ENCODE data around the gene DNM3.

Gene DNM3

DNA sequence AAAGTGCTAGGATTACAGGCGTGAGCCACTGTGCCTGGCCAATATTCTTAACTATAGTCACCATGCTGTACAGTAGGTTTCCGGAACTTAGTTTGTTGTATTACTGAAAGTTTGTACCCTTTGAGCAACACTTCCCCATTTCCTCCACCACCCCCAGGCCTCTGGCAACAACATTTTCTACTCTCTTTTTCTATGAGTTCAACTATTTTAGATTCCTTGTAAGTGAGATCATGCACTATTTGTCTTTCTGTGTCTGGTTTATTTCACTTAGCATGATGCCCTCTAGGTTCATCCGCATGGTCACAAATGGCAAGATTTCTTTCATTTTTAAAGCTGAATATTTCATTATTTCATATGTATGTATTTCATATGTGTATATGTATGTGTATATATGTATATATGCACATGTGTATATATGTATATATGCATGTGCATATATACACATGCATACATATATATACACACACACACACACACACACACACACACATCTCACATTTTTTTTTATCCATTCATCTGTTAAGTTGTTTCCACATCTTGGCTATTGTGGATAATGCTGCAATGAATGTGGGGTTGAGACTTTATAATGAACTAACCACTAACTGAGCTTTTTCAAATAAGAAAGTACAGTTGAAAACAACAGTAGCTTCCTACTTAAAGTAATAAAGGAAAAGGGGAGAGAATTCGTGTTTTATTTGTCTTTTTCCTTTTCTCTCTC is 322.4 kb downstream of the DNM3 start:
- no peak for DNase-seq (ENCODE audit: low read depth in 2 of 2, low spot score in 1 of 2)

DNA sequence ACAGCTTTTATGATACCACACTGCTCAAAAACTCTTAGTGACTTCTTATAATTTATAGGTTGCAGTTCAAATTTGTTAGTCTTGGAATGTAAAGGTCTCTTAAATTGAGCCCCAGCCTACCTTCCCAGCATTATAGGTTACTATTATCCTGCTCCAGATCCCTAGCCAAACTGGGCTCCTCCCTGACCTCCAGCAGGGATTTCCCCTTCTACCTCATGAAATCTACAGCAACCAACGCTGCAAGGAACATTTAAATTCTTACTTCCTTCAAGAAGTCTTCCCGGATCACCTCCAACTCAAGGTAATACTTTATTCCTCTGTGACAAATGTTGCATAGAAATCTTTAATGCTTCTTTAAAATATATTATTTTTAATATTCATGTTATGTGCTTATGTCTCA is 324.1 kb downstream of the DNM3 start:
- DNase-seq (ENCODE audit: low read depth in 2 of 2, low spot score in 1 of 2) = no peak

DNA sequence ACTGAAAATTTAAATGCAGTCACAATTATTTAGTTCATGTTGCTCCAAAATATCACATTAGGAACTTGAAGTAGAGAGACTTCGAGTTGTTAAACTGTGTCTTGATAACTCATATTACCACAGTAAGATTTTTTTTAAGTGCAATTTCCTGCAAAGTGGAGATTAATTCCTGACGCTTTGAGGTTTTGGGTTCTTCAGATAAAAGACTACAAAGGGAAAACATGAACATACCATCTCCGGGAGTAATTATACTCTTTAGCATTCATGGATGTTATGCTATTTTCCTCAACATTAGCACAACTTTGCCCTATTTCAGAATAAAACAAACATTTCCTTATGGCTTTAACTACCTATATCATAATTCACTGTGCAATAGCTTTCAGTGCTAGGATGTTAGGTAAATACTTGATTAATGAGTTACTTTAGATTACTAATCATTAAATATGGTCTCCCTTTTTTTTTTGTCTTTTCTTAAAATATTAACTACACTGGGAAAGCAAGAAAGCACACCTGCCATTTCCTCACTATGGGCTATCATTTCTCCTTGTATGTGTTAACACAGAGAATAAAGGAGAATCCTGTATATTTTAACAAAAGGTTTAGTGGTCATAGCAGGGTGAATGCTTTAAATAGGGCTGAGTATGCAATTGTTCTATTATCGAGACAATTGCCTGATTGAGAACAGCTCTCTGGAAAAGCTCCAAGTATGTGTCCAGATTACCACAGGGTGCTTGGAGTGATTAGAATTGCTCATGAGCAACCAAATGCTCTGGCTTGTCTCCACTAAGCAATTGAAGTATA is 326.7 kb downstream of the DNM3 start:
- DNase-seq (ENCODE audit: low read depth in 2 of 2, low spot score in 1 of 2) = no peak

DNA sequence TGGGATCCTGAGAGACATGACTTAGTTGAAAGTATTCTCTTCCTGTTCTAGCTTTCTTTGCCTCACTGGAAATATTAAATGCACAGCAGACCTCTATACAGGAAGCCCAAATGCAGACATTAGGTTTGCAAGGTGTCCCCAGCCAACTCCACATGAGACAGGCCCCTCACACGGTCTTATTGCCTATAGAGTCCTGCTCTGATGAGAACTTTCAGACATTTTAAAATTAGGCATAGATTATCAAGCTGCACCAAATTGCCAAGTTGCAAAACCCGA is 327.2 kb downstream of the DNM3 start:
- no peak for DNase-seq (ENCODE audit: low read depth in 2 of 2, low spot score in 1 of 2)

DNA sequence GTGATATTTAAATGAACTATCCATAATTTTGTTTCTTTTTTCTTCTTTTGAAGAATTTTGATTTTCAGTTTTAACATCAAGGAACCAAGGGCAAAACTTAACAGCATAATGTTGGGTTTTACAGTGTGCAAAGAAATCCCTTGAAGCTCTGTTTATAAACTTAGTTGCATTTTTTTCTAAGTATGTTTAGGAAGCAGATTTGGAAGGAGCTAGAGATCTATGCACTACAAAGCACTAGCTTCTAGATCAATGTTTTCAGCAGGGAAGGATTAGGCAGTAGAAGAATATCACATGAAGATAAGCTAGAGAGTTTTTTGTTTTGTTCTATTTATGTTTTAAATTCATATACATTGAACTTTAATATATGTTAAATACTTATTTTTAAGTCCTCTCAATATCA is 328.5 kb downstream of the DNM3 start:
- no peak for DNase-seq (ENCODE audit: low read depth in 2 of 2, low spot score in 1 of 2)

DNA sequence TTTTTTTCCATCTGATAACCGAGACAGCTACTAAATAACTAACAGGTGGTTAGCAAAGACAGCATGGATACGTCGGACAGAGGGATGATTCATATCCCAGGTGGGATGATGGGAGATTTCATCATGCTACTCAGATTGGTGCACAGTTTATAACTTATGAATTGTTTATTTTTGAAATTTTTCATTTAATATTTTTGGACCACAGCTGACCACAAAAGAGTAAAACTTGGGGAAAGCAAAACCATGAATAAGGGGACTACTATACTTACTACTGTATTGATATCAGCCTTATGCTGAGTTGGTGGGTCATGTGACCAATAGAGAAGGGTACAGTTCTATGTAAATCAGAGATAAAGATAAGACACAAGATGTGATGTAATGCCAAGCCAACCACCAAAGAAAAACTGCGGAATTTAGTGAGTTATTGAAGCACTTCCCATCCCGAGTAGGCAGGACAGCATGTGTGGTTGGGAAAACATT is 331.1 kb downstream of the DNM3 start:
- no peak for DNase-seq (ENCODE audit: low read depth in 2 of 2, low spot score in 1 of 2)

DNA sequence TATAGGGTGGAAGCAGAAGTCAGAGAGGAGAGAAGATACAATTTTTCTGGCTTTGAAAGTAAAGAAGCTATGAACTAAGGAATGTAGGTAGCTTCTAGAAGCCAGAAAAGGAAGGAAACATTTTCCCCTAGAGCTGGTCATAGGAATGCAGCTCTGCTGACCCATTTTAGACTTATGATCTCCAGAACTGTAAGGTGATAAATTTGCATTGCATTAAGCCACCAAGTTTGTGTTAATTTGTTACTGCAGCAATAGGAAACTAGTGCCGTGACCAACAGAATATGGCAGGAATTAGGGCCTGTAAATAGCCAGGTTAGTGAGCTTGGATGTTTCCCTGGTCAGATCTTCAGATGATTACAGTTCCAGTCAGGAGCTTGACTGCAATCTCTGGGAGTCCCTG is 334.9 kb downstream of the DNM3 start:
- DNase-seq (ENCODE audit: low read depth in 2 of 2, low spot score in 1 of 2) = no peak

DNA sequence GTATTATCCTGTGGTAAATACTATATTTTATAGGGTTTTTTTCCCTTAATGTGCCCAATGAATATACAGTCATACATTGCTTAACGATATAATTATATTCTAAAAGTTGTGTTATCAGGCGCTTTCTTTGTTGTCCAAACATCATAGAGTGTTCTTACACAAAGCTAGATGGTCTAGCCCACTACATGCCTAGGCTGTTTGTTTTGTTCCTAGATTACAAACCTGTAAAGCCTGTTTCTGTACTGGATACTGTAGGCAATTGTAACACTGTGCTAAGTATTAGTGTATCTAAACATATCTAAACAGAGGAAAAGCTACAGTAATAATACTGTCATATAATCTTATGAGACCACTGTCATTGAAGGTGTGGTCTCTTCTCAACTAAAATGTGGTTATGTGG is 336.6 kb downstream of the DNM3 start:
- no peak for DNase-seq (ENCODE audit: low read depth in 2 of 2, low spot score in 1 of 2)

DNA sequence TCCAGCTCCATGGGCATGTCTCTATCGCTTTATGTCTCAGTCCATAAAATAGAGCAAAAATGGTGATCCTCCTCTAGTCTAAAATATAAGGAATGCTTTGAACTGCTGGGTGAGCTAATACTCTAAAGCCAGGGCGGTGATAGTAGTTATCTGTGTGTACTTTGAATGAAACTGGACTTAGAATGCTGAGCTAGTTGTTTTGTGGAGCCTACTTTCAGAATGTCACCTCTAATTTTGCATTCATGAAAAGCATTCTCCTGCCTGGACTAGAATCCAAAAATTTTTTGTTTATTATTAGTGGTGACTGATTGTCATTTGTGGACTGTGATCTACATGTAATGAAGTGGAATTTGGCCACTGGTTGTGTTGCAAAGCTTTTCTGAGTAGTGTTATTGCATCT is 337.6 kb downstream of the DNM3 start:
- no peak for DNase-seq (ENCODE audit: low read depth in 2 of 2, low spot score in 1 of 2)

DNA sequence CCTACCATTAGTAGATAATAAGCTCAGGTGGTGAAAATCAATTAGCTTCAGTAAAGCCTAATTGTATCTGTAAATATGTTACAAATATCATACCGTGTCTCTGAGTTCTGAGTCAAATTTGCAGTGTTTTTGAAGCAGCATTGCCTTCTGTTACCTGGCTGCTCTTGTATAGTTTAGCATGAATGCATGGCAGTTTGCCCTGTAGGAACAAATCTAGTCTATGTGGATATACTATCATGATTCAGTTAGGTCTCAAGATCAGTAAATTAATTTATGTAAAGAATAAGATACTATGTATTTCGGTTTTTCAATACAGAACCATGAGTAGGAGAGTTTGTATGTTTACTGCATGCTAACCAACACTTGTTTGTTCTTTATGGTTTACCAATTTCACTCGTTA is 338.6 kb downstream of the DNM3 start:
- DNase-seq (ENCODE audit: low read depth in 2 of 2, low spot score in 1 of 2) = no peak

DNA sequence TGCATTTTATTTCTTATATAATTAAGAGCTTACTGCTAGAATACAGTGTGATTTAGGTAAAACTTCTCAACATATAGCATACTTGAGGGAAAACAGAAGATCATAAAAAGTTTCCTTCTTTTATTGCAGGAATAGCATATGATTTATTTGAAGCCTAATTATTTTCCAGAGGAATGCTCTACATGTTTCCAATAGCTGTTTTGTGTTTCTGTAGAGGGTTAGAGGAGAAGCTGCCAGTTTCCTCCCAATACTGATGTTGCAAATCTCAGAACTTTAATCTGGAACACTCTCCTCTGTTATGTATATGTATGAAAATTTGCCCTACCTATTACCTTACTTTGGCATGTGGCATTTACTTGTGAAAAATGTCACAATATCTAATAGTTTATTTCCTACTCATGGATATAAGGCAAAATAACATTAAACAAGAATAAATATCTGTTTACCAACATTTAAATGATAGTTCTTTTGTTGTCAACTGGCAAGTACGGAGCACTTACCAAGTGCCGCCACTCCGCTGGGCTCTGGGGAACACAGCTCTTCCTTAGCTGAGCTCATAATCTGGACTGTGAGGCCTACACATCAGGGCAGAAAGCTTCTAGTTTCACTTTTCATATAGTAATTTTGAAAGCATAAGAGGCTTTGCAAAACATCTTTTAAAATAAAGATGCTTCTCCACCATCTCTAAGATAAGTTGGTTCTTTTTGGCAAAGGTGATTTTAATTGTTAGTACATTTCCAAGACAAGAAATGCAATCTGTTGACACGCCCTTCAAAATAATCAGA is 339.4 kb downstream of the DNM3 start:
- no peak for DNase-seq (ENCODE audit: low read depth in 2 of 2, low spot score in 1 of 2)

DNA sequence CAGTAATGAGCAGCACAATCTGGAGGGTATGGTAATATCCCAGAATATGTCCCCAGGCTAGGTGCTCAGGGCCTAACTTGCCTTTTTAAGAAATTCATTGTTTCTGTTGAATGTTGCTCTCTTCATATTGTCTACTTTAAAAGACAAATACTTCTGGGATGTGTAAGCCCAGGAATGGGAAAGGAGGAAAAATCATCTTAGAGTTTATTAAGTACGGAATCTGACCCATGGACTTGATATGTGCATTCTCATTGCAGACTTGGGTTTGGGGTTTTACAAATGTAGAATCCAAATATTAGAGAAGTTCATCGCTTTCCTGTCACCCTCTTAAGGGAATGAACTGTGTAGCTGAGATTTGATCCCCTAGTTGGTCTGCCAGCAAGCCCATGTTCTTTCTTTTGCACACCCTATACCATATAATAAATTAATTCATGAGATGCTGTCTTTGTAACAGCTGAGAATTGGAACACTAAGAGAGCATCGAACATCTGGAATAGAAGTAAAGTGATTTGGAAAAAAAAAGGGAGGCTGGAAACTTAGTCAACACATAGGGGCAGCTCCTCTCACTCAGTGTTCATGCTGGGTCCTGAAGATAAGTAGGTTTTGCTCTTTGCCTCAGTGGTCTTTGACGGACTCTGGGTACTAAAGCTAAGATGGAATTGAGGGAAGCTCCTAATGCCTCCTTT is 343.4 kb downstream of the DNM3 start:
- no peak for DNase-seq (ENCODE audit: low read depth in 2 of 2, low spot score in 1 of 2)

DNA sequence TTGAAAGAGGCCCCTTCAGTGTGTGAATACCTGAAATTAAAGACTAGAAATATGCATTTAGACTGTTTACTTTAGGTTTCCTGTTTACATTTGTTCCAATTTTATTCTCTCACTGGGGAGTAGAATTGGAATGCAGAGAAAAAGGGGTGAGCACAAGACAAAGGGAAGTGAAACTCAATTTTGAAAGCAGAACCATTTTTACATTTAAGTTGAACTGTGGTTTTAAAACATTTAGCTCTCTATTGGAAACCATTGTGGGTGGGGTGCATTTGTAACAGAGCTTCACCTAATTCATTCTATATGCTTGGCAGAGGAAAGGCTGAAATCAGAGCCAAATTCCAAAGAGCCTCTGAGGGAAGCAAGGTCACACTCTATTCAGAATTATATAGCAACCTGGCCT is 343.9 kb downstream of the DNM3 start:
- no peak for DNase-seq (ENCODE audit: low read depth in 2 of 2, low spot score in 1 of 2)

DNA sequence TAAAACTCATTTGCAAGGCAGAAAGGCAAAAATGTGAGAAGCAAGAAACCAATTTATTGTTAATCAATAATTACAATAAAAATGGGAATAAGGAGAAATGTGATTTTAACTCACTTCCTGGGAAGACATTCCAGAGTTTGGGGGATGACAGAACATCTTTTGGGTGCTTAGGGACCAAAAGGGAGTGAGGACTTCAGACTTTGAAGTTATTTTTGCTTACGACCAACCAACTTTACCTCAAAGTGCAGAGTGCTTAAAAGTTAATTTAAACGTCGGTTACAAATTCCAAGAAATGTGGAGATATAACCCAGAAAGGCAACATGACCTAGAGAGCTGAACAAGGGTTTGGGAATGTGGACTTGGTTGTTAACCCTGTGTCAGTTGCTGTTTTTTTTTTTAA is 344.7 kb downstream of the DNM3 start:
- DNase-seq (ENCODE audit: low read depth in 2 of 2, low spot score in 1 of 2) = no peak

DNA sequence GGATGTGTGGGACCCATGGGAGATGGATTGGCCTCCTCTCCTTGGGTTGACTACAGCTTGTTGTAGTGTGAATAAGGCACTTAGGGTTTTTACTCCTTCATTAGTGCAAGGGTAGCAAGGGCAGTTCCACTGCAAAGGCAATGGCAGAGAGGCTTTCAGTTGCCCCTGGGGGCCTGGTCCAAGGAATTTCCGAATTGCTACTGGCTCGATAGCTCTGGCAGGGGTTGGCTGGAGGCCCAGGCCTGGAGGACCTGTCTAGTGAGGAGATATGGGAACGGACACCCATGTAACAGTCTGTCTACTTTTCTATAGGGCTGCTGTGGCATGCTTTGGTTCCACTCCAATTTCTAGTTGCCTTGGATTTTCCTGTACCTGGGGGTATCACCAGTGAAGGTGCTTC is 360.3 kb downstream of the DNM3 start:
- DNase-seq (ENCODE audit: low read depth in 2 of 2, low spot score in 1 of 2) = no peak

DNA sequence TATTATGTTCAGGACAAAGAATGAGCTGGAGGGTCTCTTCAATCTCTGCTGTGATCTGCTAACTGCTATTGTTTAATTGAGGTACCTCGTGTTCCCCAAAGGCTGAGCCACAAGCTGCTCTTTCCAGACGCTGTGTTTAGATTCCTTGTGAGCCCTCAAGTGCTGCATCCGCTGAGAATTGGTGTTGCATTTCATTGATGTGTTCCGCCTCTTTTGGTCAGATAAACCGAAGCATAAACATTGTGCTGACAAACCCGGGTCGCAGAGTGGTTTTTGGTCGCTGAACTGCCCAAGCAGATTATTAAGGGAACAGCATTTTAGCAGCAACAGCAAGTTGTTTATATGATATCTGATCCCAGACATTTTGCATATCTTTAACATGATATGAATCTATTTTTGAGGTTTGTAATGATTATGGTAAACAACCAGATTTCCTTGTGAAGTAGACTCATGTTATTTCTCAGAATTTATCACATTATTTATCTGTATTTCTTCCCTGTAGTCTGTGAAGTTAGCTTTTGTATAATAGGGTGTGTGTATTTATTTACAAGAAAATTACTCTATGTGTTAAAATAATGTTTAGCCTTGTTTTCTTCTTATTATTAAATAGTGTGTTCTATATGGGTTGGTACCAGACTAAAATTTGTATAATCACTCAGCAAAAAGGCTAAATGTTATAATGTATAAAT is 362.0 kb downstream of the DNM3 start:
- DNase-seq (ENCODE audit: low read depth in 2 of 2, low spot score in 1 of 2) = no peak

DNA sequence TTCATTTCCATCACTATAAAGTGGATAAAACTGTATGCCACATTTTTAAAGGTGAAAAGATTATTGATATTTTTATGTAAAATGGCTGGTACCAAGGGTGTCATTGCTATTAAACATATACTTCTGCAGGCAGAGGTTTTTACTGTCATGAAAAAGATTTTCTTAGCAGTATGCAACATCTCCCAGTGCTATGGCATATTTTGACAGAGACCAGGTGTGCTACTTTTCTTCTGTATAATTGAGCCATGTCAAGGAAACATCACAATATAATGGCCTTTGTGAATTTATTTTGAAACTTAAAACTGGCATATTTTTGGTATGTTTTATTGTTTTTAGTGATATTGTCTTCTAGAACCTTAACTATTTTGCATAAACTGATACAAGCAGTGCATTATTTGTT is 362.6 kb downstream of the DNM3 start:
- DNase-seq (ENCODE audit: low read depth in 2 of 2, low spot score in 1 of 2) = no peak

DNA sequence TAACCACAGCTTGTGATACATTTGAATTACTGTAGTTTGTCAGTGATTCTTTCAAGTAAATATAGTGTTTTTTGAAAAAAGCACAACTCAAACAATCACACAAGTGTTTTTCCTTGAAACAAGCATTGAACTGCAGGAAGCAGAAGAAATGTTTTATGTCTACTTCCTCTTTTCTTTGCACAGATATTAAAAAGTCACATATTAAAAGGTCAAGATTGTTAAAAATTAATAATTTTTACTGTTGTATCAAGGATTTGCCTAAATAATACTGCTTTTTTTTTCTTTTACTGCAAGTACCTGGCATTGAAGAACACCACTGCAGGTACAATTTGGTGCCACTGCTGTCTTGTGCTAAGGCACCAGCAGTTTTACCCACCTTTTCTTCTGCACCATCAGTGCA is 365.0 kb downstream of the DNM3 start:
- no peak for DNase-seq (ENCODE audit: low read depth in 2 of 2, low spot score in 1 of 2)

DNA sequence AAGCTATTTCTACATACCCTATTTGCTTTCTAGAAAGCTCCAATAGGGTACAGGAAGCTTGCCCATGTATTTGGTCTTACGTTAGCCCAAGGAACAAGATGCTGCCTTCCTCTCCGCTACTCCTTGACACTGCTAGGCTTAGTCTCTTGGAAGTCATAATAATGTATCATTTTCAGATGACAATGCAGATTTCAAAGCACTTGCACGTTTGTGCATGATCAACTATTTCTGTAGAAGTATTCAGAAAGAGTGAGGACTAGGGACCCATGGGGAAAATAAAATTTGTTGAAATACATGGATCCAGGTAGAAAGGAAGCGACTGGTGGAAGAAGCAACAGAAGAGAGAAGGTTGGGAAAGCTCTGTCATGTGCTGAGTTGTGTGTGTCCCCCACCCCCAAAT is 367.3 kb downstream of the DNM3 start:
- DNase-seq (ENCODE audit: low read depth in 2 of 2, low spot score in 1 of 2) = no peak

DNA sequence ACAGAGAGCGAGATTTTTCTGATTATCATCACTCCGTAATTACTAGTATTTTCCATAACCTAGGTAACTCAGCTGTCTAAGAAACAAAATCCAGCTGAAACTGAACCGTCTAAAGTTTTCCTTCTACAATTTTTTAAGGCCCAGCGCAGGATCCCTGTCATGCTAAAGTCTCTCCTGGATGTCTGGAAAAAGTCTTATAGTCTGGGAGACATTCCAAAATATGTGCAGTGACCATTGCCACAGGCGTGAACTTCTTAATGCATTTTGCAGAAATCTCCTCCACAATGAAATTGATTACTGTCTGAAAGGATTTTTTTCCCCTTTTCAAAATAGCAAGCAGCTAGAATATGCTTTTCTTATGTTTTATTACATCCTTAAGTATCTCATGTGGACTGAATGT is 369.9 kb downstream of the DNM3 start:
- DNase-seq (ENCODE audit: low read depth in 2 of 2, low spot score in 1 of 2) = no peak

DNA sequence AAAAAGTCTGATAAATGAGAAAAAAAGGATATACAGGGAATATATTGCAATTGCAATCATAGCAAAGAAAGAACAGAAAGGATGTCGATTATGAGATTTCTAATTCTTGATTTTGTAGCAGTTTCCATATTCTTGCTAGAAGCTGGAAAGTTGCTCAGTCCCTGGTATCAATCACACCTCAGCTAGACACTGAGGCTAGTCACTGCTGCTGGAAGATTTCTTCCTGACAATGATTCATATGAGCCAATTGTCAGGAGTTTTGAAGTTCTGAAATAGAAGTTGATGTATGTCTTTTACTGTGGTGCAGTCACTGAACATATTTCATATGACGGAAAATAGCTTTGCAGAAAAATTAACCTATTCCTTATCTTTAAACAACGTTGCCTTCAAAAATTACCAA is 370.8 kb downstream of the DNM3 start:
- no peak for DNase-seq (ENCODE audit: low read depth in 2 of 2, low spot score in 1 of 2)
